A673 (cell line): ENCODE data around the gene NFIB. TPM values are rescaled to one million over a fixed set of nuclear protein-coding genes. Genes with fewer than 3 reads are reported as not detected.

Experiments
- BruUV-seq: library from RNA; stranded (reverse); fragments of 400-500 nt; replicated peaks from 2 replicates; lab custom pipeline; 2021; lab: Mats Ljungman, UMichigan
- CTCF ChIA-PET: fragments of 300-600 bp; sonication (Branson Sonifier 250); formaldehyde crosslinking; loops from one replicate; lab custom pipeline; 2022; ENCODE audit warnings: antibody characterized with exemption; lab: Charles Lee
- POLR2A ChIA-PET: fragments of 300-600 bp; sonication (Branson Sonifier 250); formaldehyde crosslinking; loops from one replicate; lab custom pipeline; 2022; ENCODE audit warnings: antibody characterized with exemption; ENCODE audit not compliant: low non-redundant PET; lab: Charles Lee
- DNase-seq: peaks from one replicate; pipeline ENCODE4 v3.0.0-alpha.2; 2015; ENCODE audit warnings: low spot score
- H3K27ac ChIP-seq: fragments of 200-600 bp; sonication (generic); 2 replicates; pipeline ENCODE4 v1.5.1; 2016; ENCODE audit warnings: mixed run types, low read depth, mild to moderate bottlenecking, mixed read lengths, antibody characterized with exemption, low read length; ENCODE audit not compliant: poor library complexity, severe bottlenecking
- H3K27me3 ChIP-seq: fragments of 200-600 bp; sonication (generic); replicated peaks from 2 replicates; pipeline ENCODE4 v1.6.1; 2017; ENCODE audit warnings: mixed run types, low read depth, mild to moderate bottlenecking, mixed read lengths, antibody characterized with exemption, low read length; ENCODE audit not compliant: insufficient read depth, poor library complexity
- H3K36me3 ChIP-seq: fragments of 200-600 bp; sonication (generic); 2 replicates; pipeline ENCODE4 v1.6.1; 2016; ENCODE audit warnings: mixed run types, mild to moderate bottlenecking, mixed read lengths, antibody characterized with exemption, low read length; ENCODE audit not compliant: insufficient read depth, poor library complexity, severe bottlenecking
- H3K4me1 ChIP-seq: fragments of 200-600 bp; sonication (generic); 2 replicates; pipeline ENCODE4 v1.6.1; 2017; ENCODE audit warnings: mixed run types, mild to moderate bottlenecking, mixed read lengths, antibody characterized with exemption, low read length; ENCODE audit not compliant: insufficient read depth, poor library complexity, severe bottlenecking
- H3K4me3 ChIP-seq: fragments of 200-600 bp; sonication (generic); 2 replicates; pipeline ENCODE4 v1.5.1; 2016; ENCODE audit warnings: low read depth, mixed run types, mild to moderate bottlenecking, mixed read lengths, low read length; ENCODE audit not compliant: poor library complexity, severe bottlenecking
- H3K9me3 ChIP-seq: fragments of 200-600 bp; sonication (generic); 2 replicates; pipeline ENCODE4 v1.6.1; 2016; ENCODE audit warnings: mixed run types, low read depth, mild to moderate bottlenecking, mixed read lengths, antibody characterized with exemption, low read length; ENCODE audit not compliant: poor library complexity, severe bottlenecking
- EZH2 ChIP-seq: fragments of 200-600 bp; sonication (generic); IDR thresholded peaks from 2 replicates; pipeline ENCODE4 v1.6.1; 2017; ENCODE audit warnings: borderline replicate concordance, low read depth, mild to moderate bottlenecking, mixed read lengths, antibody characterized with exemption, low read length; ENCODE audit not compliant: poor library complexity, severe bottlenecking
- intact Hi-C: fragments of 100-400 bp; cut with micrococcal nuclease; formaldehyde crosslinking; loops from one replicate; pipeline ENCODE4 v1.10.0; 2022; ENCODE audit not compliant: unreplicated experiment
- total RNA-seq: library from RNA; stranded (reverse); gene quantifications from 2 replicates; pipeline ENCODE4 v1.2.3, GENCODE V29; 2021
- TF ChIP-seq, protein P1 (sequence below): fragments of 300-800, 200-600 bp; sonication (generic); conservative IDR thresholded peaks from 2 replicates; pipeline ENCODE4 v1.5.1; 2017; ENCODE audit warnings: low read depth, mild to moderate bottlenecking, antibody characterized with exemption, low read length, moderate library complexity, mixed read lengths

Gene NFIB
- total RNA-seq, 1 experiment from 2014 or later: 41.2 TPM

- intact Hi-C loops: no loop called here
- H3K9me3 ChIP-seq: no peaks in the 10 kb centered on the region
- no peaks in the 10 kb centered on the region for H3K27me3 ChIP-seq
- no peak overlapping the region for H3K27ac ChIP-seq
- TF ChIP-seq, protein P1, sequence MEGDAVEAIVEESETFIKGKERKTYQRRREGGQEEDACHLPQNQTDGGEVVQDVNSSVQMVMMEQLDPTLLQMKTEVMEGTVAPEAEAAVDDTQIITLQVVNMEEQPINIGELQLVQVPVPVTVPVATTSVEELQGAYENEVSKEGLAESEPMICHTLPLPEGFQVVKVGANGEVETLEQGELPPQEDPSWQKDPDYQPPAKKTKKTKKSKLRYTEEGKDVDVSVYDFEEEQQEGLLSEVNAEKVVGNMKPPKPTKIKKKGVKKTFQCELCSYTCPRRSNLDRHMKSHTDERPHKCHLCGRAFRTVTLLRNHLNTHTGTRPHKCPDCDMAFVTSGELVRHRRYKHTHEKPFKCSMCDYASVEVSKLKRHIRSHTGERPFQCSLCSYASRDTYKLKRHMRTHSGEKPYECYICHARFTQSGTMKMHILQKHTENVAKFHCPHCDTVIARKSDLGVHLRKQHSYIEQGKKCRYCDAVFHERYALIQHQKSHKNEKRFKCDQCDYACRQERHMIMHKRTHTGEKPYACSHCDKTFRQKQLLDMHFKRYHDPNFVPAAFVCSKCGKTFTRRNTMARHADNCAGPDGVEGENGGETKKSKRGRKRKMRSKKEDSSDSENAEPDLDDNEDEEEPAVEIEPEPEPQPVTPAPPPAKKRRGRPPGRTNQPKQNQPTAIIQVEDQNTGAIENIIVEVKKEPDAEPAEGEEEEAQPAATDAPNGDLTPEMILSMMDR: no peak
- no peak for TF ChIP-seq EZH2
- no peaks in the 10 kb centered on the region for H3K4me1 ChIP-seq
- no peak for DNase-seq
- POLR2A ChIA-PET: no interaction called here
- CTCF ChIA-PET: no interaction called here
- no peak overlapping the region for H3K4me3 ChIP-seq
- BruUV-seq: no TSS peak
- no peaks in the 10 kb centered on the region for H3K36me3 ChIP-seq
Measured at GRCh38 chr9:14226855-14227532, 86.9 kb downstream of the NFIB start.

DNA sequence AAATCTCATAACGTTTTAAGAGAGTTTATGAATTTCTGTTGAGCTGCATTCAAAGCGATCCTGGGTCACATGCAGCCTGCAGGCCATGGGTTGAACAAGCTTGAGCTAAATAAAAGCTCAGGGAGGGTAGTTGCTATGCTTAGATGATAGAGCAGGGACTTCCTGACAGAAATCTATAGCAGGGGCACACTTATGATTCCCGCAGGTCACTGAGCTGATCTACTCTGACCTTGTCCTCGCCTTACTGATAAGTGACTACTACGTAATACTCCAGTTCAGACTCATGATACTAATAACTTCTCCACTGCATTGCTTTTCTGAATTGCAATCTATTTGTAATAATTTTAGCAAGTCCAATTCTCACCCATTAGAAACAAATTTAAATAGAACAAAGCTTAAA is 90.9 kb downstream of the NFIB start:
- no peak for TF ChIP-seq EZH2
- Histone ChIP-seq H3K4me3 (no peak overlapping the region), H3K36me3 (no peaks in the 10 kb centered on the region), H3K27ac (no peak overlapping the region), H3K4me1 (no peaks in the 10 kb centered on the region), H3K27me3 (no peaks in the 10 kb centered on the region), H3K9me3 (no peaks in the 10 kb centered on the region)
- ChIA-PET POLR2A (no interaction called here), CTCF (interaction anchor here (0.6 kb wide), 1 partner anchor 47 kb away, joined by 4 read pairs; no protein-coding TSS in a partner anchor)
- intact Hi-C loops: no loop called here
- BruUV-seq: no TSS peak
- no peak for DNase-seq

- TF ChIP-seq, protein P1: no peak
- no peak for TF ChIP-seq EZH2
- intact Hi-C loops: no loop called here
- POLR2A ChIA-PET: no interaction called here
Measured at GRCh38 chr9:14222149-14222835, 91.6 kb downstream of the NFIB start.

More at GRCh38 chr9:14222149-14222835, 91.6 kb downstream of the NFIB start:
- CTCF ChIA-PET: interaction anchor here (0.6 kb wide), 1 partner anchor 48 kb away, joined by 4 read pairs; no protein-coding TSS in a partner anchor
- BruUV-seq: no TSS peak
- no peak overlapping the region for H3K4me3 ChIP-seq
- H3K27me3 ChIP-seq: no peaks in the 10 kb centered on the region
- no peaks in the 10 kb centered on the region for H3K9me3 ChIP-seq
- H3K36me3 ChIP-seq: no peaks in the 10 kb centered on the region
- H3K4me1 ChIP-seq: no peaks in the 10 kb centered on the region
- no peak for DNase-seq
- H3K27ac ChIP-seq: no peak overlapping the region
